Cortex of kidney (tissue), 1 donor: Measurements from ENCODE around the gene GRAMD1B.

ENCODE experiments used
- DNase-seq: peaks from one replicate; lab custom pipeline; 2025; lab: John Stamatoyannopoulos, UW

GRAMD1B gene

GRCh38 chr11:123429913-123430720, at the start of gene GRAMD1B:
Gene GRAMD1B (plus strand): TSS chr11:123430269. CDS start chr11:123430793, 524 bp downstream.
- no peak for DNase-seq

GRCh38 chr11:123381149-123381548, 48.9 kb upstream of the GRAMD1B start:
- DNase-seq: no peak

GRCh38 chr11:123381817-123382554, 48.1 kb upstream of the GRAMD1B start:
- DNase-seq: no peak

GRCh38 chr11:123382555-123383074, 47.5 kb upstream of the GRAMD1B start:
- no peak for DNase-seq

- no peak for DNase-seq
These were observed 46.0 kb upstream of the GRAMD1B start for GRCh38 chr11:123384116-123384515.

- no peak for DNase-seq
These were observed 43.1 kb upstream of the GRAMD1B start for GRCh38 chr11:123386796-123387510.

- DNase-seq: no peak
These were observed 41.4 kb upstream of the GRAMD1B start for GRCh38 chr11:123388640-123389039.

- DNase-seq: no peak
These were observed 39.9 kb upstream of the GRAMD1B start for GRCh38 chr11:123390146-123390545.

- no peak for DNase-seq
These were observed 38.3 kb upstream of the GRAMD1B start for GRCh38 chr11:123391646-123392348.

- no peak for DNase-seq
These were observed 37.6 kb upstream of the GRAMD1B start for GRCh38 chr11:123392431-123392830.

- DNase-seq: no peak
These were observed 37.2 kb upstream of the GRAMD1B start for GRCh38 chr11:123392844-123393243.

- no peak for DNase-seq
These were observed 36.6 kb upstream of the GRAMD1B start for GRCh38 chr11:123393312-123393927.

- no peak for DNase-seq
These were observed 25.4 kb upstream of the GRAMD1B start for GRCh38 chr11:123404676-123405075.

- no peak for DNase-seq
These were observed 24.9 kb upstream of the GRAMD1B start for GRCh38 chr11:123405123-123405592.

GRCh38 chr11:123406441-123407129, 23.5 kb upstream of the GRAMD1B start:
- no peak for DNase-seq

GRCh38 chr11:123407130-123407995, 22.7 kb upstream of the GRAMD1B start:
- DNase-seq: no peak

GRCh38 chr11:123407996-123408597, 22.0 kb upstream of the GRAMD1B start:
- no peak for DNase-seq

GRCh38 chr11:123408619-123409455, 21.2 kb upstream of the GRAMD1B start:
- DNase-seq: no peak
